Spleen (tissue), 11 donors: ENCODE results near the gene PDE1A. TPM values are rescaled to one million over a fixed set of nuclear protein-coding genes. Genes with fewer than 3 reads are reported as not detected.

Source experiments
- DNase-seq: peaks from one replicate; pipeline ENCODE4 v3.0.0-alpha.2; 2020
- H3K27ac ChIP-seq, 8 donors: fragments of 200-600 bp; sonication (generic) in 7 of 8; 1 replicate in 4 of 8; 2 replicates in 4 of 8; pipeline versions ENCODE4 v1.5.0 to v1.8.0; 2016 to 2021; ENCODE audit warnings: inconsistent platforms in 4 of 8, mild to moderate bottlenecking in 4 of 8, moderate library complexity in 1 of 8
- H3K27me3 ChIP-seq, 7 donors: fragments of 200-600 bp; sonication (generic) in 6 of 7; replicated peaks in 1 of 7; 1 replicate in 4 of 7; 2 replicates in 3 of 7; pipeline versions ENCODE4 v1.5.0 to v1.8.0; 2016 to 2021; ENCODE audit warnings: inconsistent platforms in 3 of 7, mild to moderate bottlenecking in 1 of 7
- H3K36me3 ChIP-seq, 6 donors: fragments of 200-600 bp; sonication (generic) in 5 of 6; 1 replicate in 4 of 6; 2 replicates in 2 of 6; pipeline versions ENCODE4 v1.5.0 to v1.8.0; 2016 to 2021; ENCODE audit warnings: inconsistent platforms in 2 of 6
- H3K4me1 ChIP-seq, 6 donors: fragments of 200-600 bp; sonication (generic) in 5 of 6; 1 replicate in 3 of 6; 2 replicates in 3 of 6; pipeline versions ENCODE4 v1.5.0 to v1.8.0; 2016 to 2021; ENCODE audit warnings: inconsistent platforms in 3 of 6
- H3K4me3 ChIP-seq, 8 donors: fragments of 200-600 bp; sonication (generic) in 7 of 8; 1 replicate in 4 of 8; 2 replicates in 4 of 8; pipeline versions ENCODE4 v1.5.0 to v1.8.0; 2016 to 2021; ENCODE audit warnings: inconsistent platforms in 4 of 8, mild to moderate bottlenecking in 4 of 8, moderate library complexity in 2 of 8
- H3K9me3 ChIP-seq, 8 donors: fragments of 200-600 bp; sonication (generic) in 7 of 8; 1 replicate in 4 of 8; 2 replicates in 4 of 8; pipeline versions ENCODE4 v1.5.0 to v1.8.0; 2016 to 2021; ENCODE audit warnings: inconsistent platforms in 4 of 8
- POLR2A ChIP-seq, 3 donors: fragments of 450-650 bp; IDR thresholded peaks; one replicate each; pipeline ENCODE4 v1.5.1; 2017; ENCODE audit warnings: antibody characterized with exemption in 3 of 3, mild to moderate bottlenecking in 1 of 3
- POLR2AphosphoS5 ChIP-seq, 3 donors: sonication (generic); formaldehyde crosslinking; IDR thresholded peaks; one replicate each; pipeline ENCODE4 v1.5.1; 2017; ENCODE audit warnings: antibody characterized with exemption in 3 of 3
- WGBS, 5 donors: extraction: QIAGEN DNeasy Blood & Tissue Kit in 3 of 5; methylation state at CpG; one replicate each; pipeline versions ENCODE4 v1.1.5 to v1.1.7; 2013 to 2018; 5-methylcytosine and 5-hydroxymethylcytosine counted together
- intact Hi-C: fragments of 100-400 bp; cut with DNase I; formaldehyde crosslinking; loops from one replicate; pipeline ENCODE4 v1.15.0; 2023; ENCODE audit warnings: low total_unique reads
- polyA plus RNA-seq, 3 donors: library from polyadenylated mRNA; stranded (reverse); fragments of 200-250 nt; gene quantifications; one replicate each; pipeline ENCODE4 v1.2.1, GENCODE V29; 2013
- total RNA-seq, 7 donors: library from RNA; depleted of rRNA in 3 of 7; stranded (reverse); fragments of >200 nt in 3 of 7; fragmentation: NEBNext Ultra II Directional in 4 of 7; extraction: Animal tissue kit (Norgen Biotek cat#: 25700) in 4 of 7; gene quantifications; one replicate each; pipeline versions ENCODE4 v1.1.0 to v1.2.1, GENCODE V29; 2016 to 2021
- TF ChIP-seq, protein P1 (sequence below), 11 experiments: fragments of 200-600 bp in 7 of 11; fragments of 450-650 bp in 4 of 11; sonication (generic) in 4 of 11; IDR thresholded peaks in 8 of 11; conservative IDR thresholded peaks in 3 of 11; 1 replicate in 7 of 11; 2 replicates in 4 of 11; pipeline versions ENCODE4 v1.4.0 to v1.8.0; 2016 to 2021; ENCODE audit warnings: antibody characterized with exemption in 11 of 11, inconsistent platforms in 4 of 11, mild to moderate bottlenecking in 1 of 11
- donor health status: healthy with polysubstance abuse.
- donor health status: DM: no; HTN: no; CAD: no; lungs with moderate emphysema.
- donor health status: DM: no; HTN: no; CAD: no.
- donor health status: Bipolar disorder and iron deficiency.
- donor health status: healthy.
- donor health status: DM: no; HTN: no; CAD: no.
- donor health status: DM: yes; HTN: yes; CAD: no.

The PDE1A gene
- total and polyA plus RNA-seq, 10 donors: 1.5 to 7.8 (median 2.8) TPM

DNA sequence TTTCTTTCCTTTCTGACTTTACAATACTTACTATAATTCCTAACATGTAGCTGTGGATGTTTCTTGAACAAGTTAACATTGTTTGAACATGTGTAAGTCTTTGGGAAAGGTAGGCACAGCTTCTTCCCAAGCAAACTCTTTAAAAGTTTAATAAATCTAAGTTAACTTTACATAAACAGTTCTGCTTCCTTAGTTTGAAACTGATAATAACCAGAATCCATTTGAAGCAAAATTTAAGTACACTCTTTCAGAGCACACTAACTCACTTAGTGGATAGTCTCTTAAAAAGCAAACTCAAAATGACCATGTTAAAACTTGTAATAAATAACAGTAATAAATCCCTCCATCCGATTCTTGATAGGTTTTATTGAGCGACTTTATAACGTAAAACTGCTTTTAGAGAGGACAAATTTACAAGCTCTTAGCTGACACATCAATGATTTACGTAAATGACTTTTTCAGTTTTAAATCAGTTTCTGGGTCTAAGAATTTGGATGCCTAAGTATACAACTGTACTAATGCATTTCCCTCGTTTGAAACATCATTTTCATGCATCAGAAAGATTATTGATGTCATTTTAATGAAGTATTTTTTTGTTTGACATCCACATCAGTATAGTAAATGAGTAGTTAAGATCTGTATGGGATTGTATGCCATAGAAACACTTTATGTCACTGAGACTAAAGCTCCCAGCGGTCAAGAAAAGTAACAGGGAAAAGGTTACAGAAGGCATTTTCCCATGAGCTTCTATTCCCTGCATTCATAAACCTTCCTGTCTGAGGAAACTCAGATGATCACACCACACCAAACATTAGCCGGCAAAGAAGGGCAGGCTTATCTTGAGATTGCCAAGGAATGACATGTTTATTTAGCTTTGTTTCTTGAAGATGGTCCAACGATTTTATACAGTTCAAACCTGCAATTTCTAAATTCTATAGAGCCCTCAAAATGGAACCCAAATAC lies 67.5 kb downstream of the PDE1A start:
- DNase-seq: no peak
- Histone ChIP-seq H3K4me1 (no peaks in the 10 kb centered on the region), H3K9me3 (no peaks in the 10 kb centered on the region), H3K4me3 (no peak overlapping the region), H3K36me3 (no peaks in the 10 kb centered on the region), H3K27me3 (no peaks in the 10 kb centered on the region), H3K27ac (peak overlapping the region in 1 of 8 donors; percentile 27)
- intact Hi-C loops: no loop called here
- TF ChIP-seq POLR2AphosphoS5 (IDR thresholded peaks at IDR 0.05): no peak
- TF ChIP-seq, protein P1, sequence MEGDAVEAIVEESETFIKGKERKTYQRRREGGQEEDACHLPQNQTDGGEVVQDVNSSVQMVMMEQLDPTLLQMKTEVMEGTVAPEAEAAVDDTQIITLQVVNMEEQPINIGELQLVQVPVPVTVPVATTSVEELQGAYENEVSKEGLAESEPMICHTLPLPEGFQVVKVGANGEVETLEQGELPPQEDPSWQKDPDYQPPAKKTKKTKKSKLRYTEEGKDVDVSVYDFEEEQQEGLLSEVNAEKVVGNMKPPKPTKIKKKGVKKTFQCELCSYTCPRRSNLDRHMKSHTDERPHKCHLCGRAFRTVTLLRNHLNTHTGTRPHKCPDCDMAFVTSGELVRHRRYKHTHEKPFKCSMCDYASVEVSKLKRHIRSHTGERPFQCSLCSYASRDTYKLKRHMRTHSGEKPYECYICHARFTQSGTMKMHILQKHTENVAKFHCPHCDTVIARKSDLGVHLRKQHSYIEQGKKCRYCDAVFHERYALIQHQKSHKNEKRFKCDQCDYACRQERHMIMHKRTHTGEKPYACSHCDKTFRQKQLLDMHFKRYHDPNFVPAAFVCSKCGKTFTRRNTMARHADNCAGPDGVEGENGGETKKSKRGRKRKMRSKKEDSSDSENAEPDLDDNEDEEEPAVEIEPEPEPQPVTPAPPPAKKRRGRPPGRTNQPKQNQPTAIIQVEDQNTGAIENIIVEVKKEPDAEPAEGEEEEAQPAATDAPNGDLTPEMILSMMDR (IDR thresholded peaks at IDR 0.05 in 8 of 11, conservative IDR thresholded peaks at IDR 0.05 in 3 of 11): no peak
- no peak for TF ChIP-seq POLR2A (IDR thresholded peaks at IDR 0.05)
- WGBS, 5 donors: 68 to 82% (median 75%) methylated on average over 8 of the region's 8 CpGs

DNA sequence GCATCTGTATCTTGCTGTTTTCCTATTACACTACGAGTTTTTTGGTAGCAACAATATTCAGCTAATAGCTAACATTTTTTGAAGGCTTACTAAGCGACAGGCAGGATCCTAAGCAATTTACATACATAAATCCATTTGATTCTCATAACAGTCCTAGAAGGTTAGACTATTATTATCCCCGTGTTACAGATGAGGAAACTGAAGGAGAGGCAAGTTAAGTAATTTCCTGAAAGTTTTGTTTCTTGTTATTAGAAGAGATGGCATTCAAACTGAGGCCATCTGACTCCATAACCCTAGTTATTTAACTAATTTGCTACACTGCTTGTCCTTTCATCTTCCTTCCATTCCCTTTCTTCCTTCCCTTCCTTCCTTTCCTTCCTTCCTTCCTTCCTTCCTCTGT lies 68.2 kb downstream of the PDE1A start:
- TF ChIP-seq POLR2A (IDR thresholded peaks at IDR 0.05) (no peak), POLR2AphosphoS5 (IDR thresholded peaks at IDR 0.05) (no peak)
- TF ChIP-seq, protein P1 (IDR thresholded peaks at IDR 0.05 in 8 of 11, conservative IDR thresholded peaks at IDR 0.05 in 3 of 11): no peak
- H3K27ac ChIP-seq: no peak overlapping the region
- WGBS, 5 donors: 61 to 76% (median 69%) methylated on average over 3 of the region's 3 CpGs
- no peak for DNase-seq
- intact Hi-C loops: no loop called here
- H3K36me3 ChIP-seq: no peaks in the 10 kb centered on the region
- no peaks in the 10 kb centered on the region for H3K4me1 ChIP-seq
- H3K27me3 ChIP-seq: no peaks in the 10 kb centered on the region
- no peaks in the 10 kb centered on the region for H3K9me3 ChIP-seq
- no peak overlapping the region for H3K4me3 ChIP-seq

DNA sequence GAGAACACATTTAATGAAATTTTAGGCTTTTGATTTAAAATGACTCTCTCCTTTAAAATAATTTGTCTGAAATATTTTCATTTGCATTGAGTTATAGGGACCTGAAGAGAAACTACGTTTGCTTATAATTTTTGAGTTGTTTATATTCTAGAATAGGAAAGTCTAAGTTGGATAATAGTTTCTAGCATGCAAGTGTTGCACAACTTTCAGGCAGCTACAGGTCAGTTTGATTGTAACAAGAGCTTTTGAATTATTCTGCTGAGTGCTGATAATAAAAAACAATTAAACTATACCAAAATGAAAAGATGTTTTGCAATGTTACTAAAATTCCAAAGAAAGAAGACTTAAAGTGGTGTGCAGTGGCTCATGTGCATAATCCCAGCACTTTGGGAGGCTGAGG lies 71.0 kb downstream of the PDE1A start:
- TF ChIP-seq POLR2AphosphoS5 (IDR thresholded peaks at IDR 0.05) (no peak), POLR2A (IDR thresholded peaks at IDR 0.05) (no peak)
- TF ChIP-seq, protein P1 (IDR thresholded peaks at IDR 0.05 in 8 of 11, conservative IDR thresholded peaks at IDR 0.05 in 3 of 11): no peak
- Histone ChIP-seq H3K27ac (no peak overlapping the region), H3K4me1 (no peaks in the 10 kb centered on the region), H3K36me3 (no peaks in the 10 kb centered on the region), H3K4me3 (no peak overlapping the region), H3K9me3 (no peaks in the 10 kb centered on the region), H3K27me3 (no peaks in the 10 kb centered on the region)
- 65 to 79% (median 67%) methylated on average over 1 of the region's 1 CpG for WGBS, 5 donors
- no peak for DNase-seq
- intact Hi-C loops: no loop called here

DNA sequence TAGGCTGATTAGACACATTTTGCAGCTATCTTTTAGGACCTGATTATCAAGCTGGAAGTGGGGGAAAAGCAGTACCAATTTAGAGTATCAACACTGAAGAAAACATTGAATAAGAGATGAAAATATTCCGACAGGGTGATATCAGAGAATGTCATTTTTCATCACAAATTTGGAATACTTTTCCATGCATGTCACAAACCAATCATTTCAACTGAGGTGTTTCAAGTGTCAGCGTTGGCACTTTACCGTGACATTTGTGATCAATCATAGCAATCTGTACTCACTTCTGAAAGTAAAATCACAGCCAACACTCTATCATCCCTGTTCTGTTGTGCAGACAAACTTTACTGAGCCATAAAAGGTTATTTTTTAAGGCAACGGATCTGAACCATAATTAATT lies 75.4 kb downstream of the PDE1A start:
- no peak for TF ChIP-seq POLR2A (IDR thresholded peaks at IDR 0.05)
- no peak for TF ChIP-seq POLR2AphosphoS5 (IDR thresholded peaks at IDR 0.05)
- TF ChIP-seq, protein P1 (IDR thresholded peaks at IDR 0.05 in 8 of 11, conservative IDR thresholded peaks at IDR 0.05 in 3 of 11): no peak
- Histone ChIP-seq H3K36me3 (no peaks in the 10 kb centered on the region), H3K4me3 (no peak overlapping the region), H3K27ac (no peak overlapping the region), H3K4me1 (no peaks in the 10 kb centered on the region), H3K9me3 (no peaks in the 10 kb centered on the region), H3K27me3 (no peaks in the 10 kb centered on the region)
- no peak for DNase-seq
- 90 to 96% (median 92%) methylated on average over 4 of the region's 4 CpGs for WGBS, 5 donors
- intact Hi-C loops: no loop called here
